Measurements from ENCODE around the gene ISL2. TPM values are rescaled to one million over a fixed set of nuclear protein-coding genes. Genes with fewer than 3 reads are reported as not detected.
A peak's percentile ranks its signal among the peaks of the same experiment; 100 is the strongest.

The ISL2 gene
- polyA plus RNA-seq, 1 donor (not counting 4 experiments of a cell fraction or from before 2014, with no cell fraction given), result not detected

GRCh38 chr15:76310475-76311099 is 26.0 kb upstream of the ISL2 start:
- H3K4me2 ChIP-seq (ENCODE audit: control insufficient read depth, extremely low read depth, insufficient read depth, low read depth, low read length), result peak overlapping the region; percentile 99
- H3K9me3 ChIP-seq (ENCODE audit: control insufficient read depth, low read depth, low read length), result no peaks in the 10 kb centered on the region
- peaks cover 36% of the 10 kb centered on the region for H3K4me1 ChIP-seq (ENCODE audit: control insufficient read depth, extremely low read depth, insufficient read depth, low read length)
- peak overlapping the region; percentile 85 for H2AFZ ChIP-seq (ENCODE audit: control insufficient read depth, low read length)
- H3K4me3 ChIP-seq (ENCODE audit: control insufficient read depth in 2 of 3, extremely low read depth in 1 of 3, insufficient read depth in 2 of 3, low read depth in 1 of 3, low read length in 3 of 3), result peak overlapping the region; percentile 70 to 89 (median 88)
- TF ChIP-seq CTCF (optimal IDR thresholded peaks at IDR 0.05 in 1 of 3, IDR thresholded peaks at IDR 0.05 in 1 of 3, conservative IDR thresholded peaks at IDR 0.05 in 1 of 3; ENCODE audit: extremely low read depth in 1 of 3, insufficient read depth in 2 of 3, low read length in 3 of 3) (no peak), EZH2 (IDR thresholded peaks at IDR 0.05; ENCODE audit: low read length) (no peak)
- H3K27me3 ChIP-seq (ENCODE audit: control insufficient read depth, extremely low read depth, insufficient read depth, low read length), result no peaks in the 10 kb centered on the region
- H4K20me1 ChIP-seq (ENCODE audit: control insufficient read depth, extremely low read depth, insufficient read depth, low read length), result no peaks in the 10 kb centered on the region
- H3K9me1 ChIP-seq (ENCODE audit: control insufficient read depth, extremely low read depth, insufficient read depth, low read length), result peaks cover 3% of the 10 kb centered on the region
- peak overlapping the region; percentile 85 for H3K27ac ChIP-seq (ENCODE audit: control insufficient read depth, insufficient read depth, low read length)
- H3K36me3 ChIP-seq (ENCODE audit: control insufficient read depth in 2 of 2, extremely low read depth in 1 of 2, insufficient read depth in 2 of 2, low read length in 2 of 2), result no peaks in the 10 kb centered on the region
- FAIRE-seq (no peak), DNase-seq (ENCODE audit: low read depth, low spot score) (no peak)
- peak overlapping the region; percentile 96 for H3K9ac ChIP-seq (ENCODE audit: control insufficient read depth, extremely low read depth, insufficient read depth, low read length)
- H3K79me2 ChIP-seq (ENCODE audit: control insufficient read depth, insufficient read depth, low read length), result peaks cover 45% of the 10 kb centered on the region
- dilution Hi-C loops (cut with MboI; ENCODE audit: extremely low pct_ligation_motif_present, low sequenced_read_pairs), result no loop called here

- H3K9me1 ChIP-seq (ENCODE audit: control insufficient read depth, extremely low read depth, insufficient read depth, low read length), result peaks cover 3% of the 10 kb centered on the region
- H3K4me1 ChIP-seq (ENCODE audit: control insufficient read depth, extremely low read depth, insufficient read depth, low read length), result peaks cover 36% of the 10 kb centered on the region
- TF ChIP-seq CTCF (optimal IDR thresholded peaks at IDR 0.05 in 1 of 3, IDR thresholded peaks at IDR 0.05 in 1 of 3, conservative IDR thresholded peaks at IDR 0.05 in 1 of 3; ENCODE audit: extremely low read depth in 1 of 3, insufficient read depth in 2 of 3, low read length in 3 of 3) (peak in 1 of 3 experiments; percentile 1), EZH2 (IDR thresholded peaks at IDR 0.05; ENCODE audit: low read length) (no peak)
- peak within 1 kb of the TSS; percentile 99 for H3K4me2 ChIP-seq (ENCODE audit: control insufficient read depth, extremely low read depth, insufficient read depth, low read depth, low read length)
- peak within 1 kb of the TSS; percentile 96 for H3K9ac ChIP-seq (ENCODE audit: control insufficient read depth, extremely low read depth, insufficient read depth, low read length)
- H3K4me3 ChIP-seq (ENCODE audit: control insufficient read depth in 2 of 3, extremely low read depth in 1 of 3, insufficient read depth in 2 of 3, low read depth in 1 of 3, low read length in 3 of 3), result peak within 1 kb of the TSS; percentile 70 to 89 (median 88)
- no peaks in the 10 kb centered on the region for H3K36me3 ChIP-seq (ENCODE audit: control insufficient read depth in 2 of 2, extremely low read depth in 1 of 2, insufficient read depth in 2 of 2, low read length in 2 of 2)
- H3K27me3 ChIP-seq (ENCODE audit: control insufficient read depth, extremely low read depth, insufficient read depth, low read length), result no peaks in the 10 kb centered on the region
- dilution Hi-C loops (cut with MboI; ENCODE audit: extremely low pct_ligation_motif_present, low sequenced_read_pairs), result no loop called here
- no peak for FAIRE-seq
- H2AFZ ChIP-seq (ENCODE audit: control insufficient read depth, low read length), result peak within 1 kb of the TSS; percentile 90
- no peaks in the 10 kb centered on the region for H3K9me3 ChIP-seq (ENCODE audit: control insufficient read depth, low read depth, low read length)
- DNase-seq (ENCODE audit: low read depth, low spot score), result peak; percentile 73
- H3K27ac ChIP-seq (ENCODE audit: control insufficient read depth, insufficient read depth, low read length), result peak within 1 kb of the TSS; percentile 85
- H4K20me1 ChIP-seq (ENCODE audit: control insufficient read depth, extremely low read depth, insufficient read depth, low read length), result no peaks in the 10 kb centered on the region
- H3K79me2 ChIP-seq (ENCODE audit: control insufficient read depth, insufficient read depth, low read length), result peaks cover 40% of the 10 kb centered on the region
Observed at GRCh38 chr15:76311100-76311953, 25.2 kb upstream of the ISL2 start, which contains the start of gene ETFA. Gene ETFA (minus strand): TSS chr15:76311469. CDS start chr15:76311388, 81 bp downstream.

All from keratinocyte (primary cell).